SJSA1 (cell line): ENCODE results near the gene ARID5B. TPM values are rescaled to one million over a fixed set of nuclear protein-coding genes. Genes with fewer than 3 reads are reported as not detected.
"Not testable (repeated sequence)": the region's sequence is repeated elsewhere in the genome, so short reads cannot be mapped to it uniquely, and the experiment has no call there.

Experiments
- DNase-seq, 2 experiments: peaks; one replicate each; pipeline ENCODE4 v3.0.0-alpha.2; 2015 to 2020; ENCODE audit warnings: low spot score in 2 of 2, low read depth in 1 of 2
- H3K27ac ChIP-seq: fragments of 250-450 bp; sonication (Bioruptor Pico); 2 replicates; pipeline ENCODE4 v1.5.1; 2020; ENCODE audit warnings: mild to moderate bottlenecking, moderate library complexity
- H3K27me3 ChIP-seq: fragments of 250-450 bp; sonication (Bioruptor Pico); replicated peaks from 2 replicates; pipeline ENCODE4 v1.5.1; 2020; ENCODE audit warnings: mild to moderate bottlenecking, moderate library complexity
- H3K36me3 ChIP-seq: fragments of 250-450 bp; sonication (Bioruptor Pico); 2 replicates; pipeline ENCODE4 v1.5.1; 2020; ENCODE audit warnings: mild to moderate bottlenecking
- H3K4me1 ChIP-seq: fragments of 250-450 bp; sonication (Bioruptor Pico); replicated peaks from 2 replicates; pipeline ENCODE4 v1.6.1; 2021; ENCODE audit warnings: mild to moderate bottlenecking
- H3K4me3 ChIP-seq: fragments of 250-450 bp; sonication (Bioruptor Pico); 2 replicates; pipeline ENCODE4 v1.5.1; 2020; ENCODE audit warnings: mild to moderate bottlenecking
- H3K9me3 ChIP-seq: fragments of 250-450 bp; sonication (Bioruptor Pico); replicated peaks from 2 replicates; pipeline ENCODE4 v1.5.1; 2020; ENCODE audit warnings: mild to moderate bottlenecking
- total RNA-seq: library from RNA; depleted of rRNA; stranded (reverse); fragments of >200 nt; shearing (Covaris generic); gene quantifications from 2 replicates; pipeline ENCODE4 v1.2.3, GENCODE V29; 2014

The ARID5B gene
- total RNA-seq, 1 experiment from 2014 or later = 34.0 TPM

DNA sequence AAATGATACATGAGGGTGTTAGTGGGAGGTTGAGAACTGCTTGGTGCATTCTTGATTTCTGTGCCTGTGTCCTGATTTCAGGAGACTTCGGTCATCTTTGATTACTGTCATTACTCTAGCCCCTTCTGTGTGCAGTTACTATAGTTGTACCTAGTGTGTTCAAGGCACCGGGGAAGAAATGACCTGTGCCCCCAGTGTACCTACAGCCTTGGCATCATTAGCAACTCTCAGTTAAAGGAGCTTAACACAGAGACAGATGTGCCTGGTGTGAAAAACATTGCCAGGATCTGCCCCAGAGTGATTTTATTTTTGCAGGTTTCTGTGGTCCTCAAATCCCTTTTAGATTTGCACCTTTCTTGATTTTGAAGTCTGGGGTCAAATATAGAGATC lies 62.2 kb downstream of the ARID5B start:
- H3K27me3 ChIP-seq = no peaks in the 10 kb centered on the region
- no peak for DNase-seq
- peaks cover 22% of the 10 kb centered on the region for H3K4me1 ChIP-seq
- H3K4me3 ChIP-seq = no peak overlapping the region
- no peaks in the 10 kb centered on the region for H3K9me3 ChIP-seq
- H3K27ac ChIP-seq = no peak overlapping the region
- peaks cover 21% of the 10 kb centered on the region for H3K36me3 ChIP-seq

DNA sequence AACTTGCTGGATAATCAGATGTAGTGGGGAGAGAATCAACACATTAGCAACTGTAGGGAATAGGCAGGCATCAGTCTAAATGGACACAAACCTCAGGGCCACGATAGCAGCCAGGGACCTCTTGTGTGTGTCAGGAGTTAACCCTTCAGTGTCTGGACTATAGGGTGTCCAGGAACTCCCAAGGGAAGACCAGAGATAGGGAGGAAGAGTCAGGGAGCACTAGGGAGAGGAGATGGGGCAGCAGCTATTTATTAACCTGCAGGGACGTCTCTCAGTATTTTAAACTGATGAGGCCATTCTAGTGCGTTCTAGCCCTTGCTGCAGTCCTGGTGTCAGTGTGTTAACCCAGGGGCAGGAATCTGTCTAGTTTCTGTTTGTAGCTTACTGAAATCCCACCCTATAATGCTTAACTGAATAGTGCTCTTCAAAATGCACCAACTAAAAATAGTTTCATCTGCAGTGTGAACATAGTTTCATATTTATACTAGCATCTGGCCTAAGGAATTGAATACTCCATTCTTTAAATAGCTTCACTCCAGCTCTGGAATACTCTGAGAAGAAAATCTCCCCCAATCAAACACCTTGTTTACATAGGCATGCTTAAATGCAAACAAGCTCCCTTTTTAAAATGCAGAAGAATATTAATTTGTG lies 62.7 kb downstream of the ARID5B start:
- H3K36me3 ChIP-seq = peaks cover 21% of the 10 kb centered on the region
- H3K4me3 ChIP-seq = no peak overlapping the region
- no peaks in the 10 kb centered on the region for H3K27me3 ChIP-seq
- no peak overlapping the region for H3K27ac ChIP-seq
- DNase-seq = peak in 1 of 2 experiments; percentile 17
- peaks cover 27% of the 10 kb centered on the region for H3K4me1 ChIP-seq
- no peaks in the 10 kb centered on the region for H3K9me3 ChIP-seq

GRCh38 chr10:61964949-61965702 lies 63.6 kb downstream of the ARID5B start:
- Histone ChIP-seq H3K36me3 (peaks cover 24% of the 10 kb centered on the region), H3K27ac (no peak overlapping the region), H3K4me1 (peaks cover 37% of the 10 kb centered on the region), H3K27me3 (no peaks in the 10 kb centered on the region), H3K9me3 (no peaks in the 10 kb centered on the region), H3K4me3 (no peak overlapping the region)
- DNase-seq = no peak

DNA sequence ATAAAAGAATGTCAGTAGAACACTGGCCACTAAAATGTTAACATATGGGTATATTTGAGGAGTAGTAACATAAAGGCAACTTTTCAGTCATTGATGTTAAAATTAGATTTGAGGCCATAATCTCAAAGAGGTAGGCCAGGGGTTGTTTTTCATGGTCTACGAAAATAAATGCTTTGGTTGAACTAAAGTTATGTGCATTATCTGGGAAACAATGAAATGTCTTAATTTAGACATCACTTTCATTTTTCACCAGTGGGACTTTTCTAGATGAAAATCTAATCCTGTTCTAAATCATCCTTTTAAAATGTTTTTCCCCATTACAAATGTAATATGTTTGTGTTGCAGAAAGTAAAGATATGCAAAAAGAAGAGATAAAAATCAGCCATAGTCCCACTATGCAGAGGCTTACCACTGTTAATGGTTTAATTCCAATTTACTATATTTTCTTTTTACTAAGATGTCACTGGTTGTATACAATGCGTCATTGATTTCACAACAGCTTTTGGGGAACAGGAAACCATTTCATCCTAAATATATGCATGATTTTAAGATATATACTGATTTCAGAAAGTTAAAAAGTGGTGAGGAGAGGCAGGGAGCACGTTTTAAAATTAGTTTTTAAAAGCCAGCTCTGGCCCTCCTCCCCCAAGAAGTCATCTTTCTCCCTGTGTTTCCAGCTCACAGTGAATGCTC lies 64.3 kb downstream of the ARID5B start:
- Histone ChIP-seq H3K9me3 (no peaks in the 10 kb centered on the region), H3K4me1 (peaks cover 44% of the 10 kb centered on the region), H3K27me3 (no peaks in the 10 kb centered on the region), H3K36me3 (peaks cover 27% of the 10 kb centered on the region), H3K27ac (no peak overlapping the region), H3K4me3 (no peak overlapping the region)
- DNase-seq = no peak

- Histone ChIP-seq H3K9me3 (no peaks in the 10 kb centered on the region), H3K4me3 (no peak overlapping the region), H3K4me1 (peaks cover 51% of the 10 kb centered on the region), H3K36me3 (peaks cover 19% of the 10 kb centered on the region), H3K27me3 (no peaks in the 10 kb centered on the region), H3K27ac (no peak overlapping the region)
- DNase-seq = no peak
Observed at GRCh38 chr10:61967298-61967697, 65.8 kb downstream of the ARID5B start.

GRCh38 chr10:61970182-61971002 lies 68.9 kb downstream of the ARID5B start:
- DNase-seq = peak in 1 of 2 experiments; percentile 62
- peak overlapping the region; percentile 84 for H3K27ac ChIP-seq

DNA sequence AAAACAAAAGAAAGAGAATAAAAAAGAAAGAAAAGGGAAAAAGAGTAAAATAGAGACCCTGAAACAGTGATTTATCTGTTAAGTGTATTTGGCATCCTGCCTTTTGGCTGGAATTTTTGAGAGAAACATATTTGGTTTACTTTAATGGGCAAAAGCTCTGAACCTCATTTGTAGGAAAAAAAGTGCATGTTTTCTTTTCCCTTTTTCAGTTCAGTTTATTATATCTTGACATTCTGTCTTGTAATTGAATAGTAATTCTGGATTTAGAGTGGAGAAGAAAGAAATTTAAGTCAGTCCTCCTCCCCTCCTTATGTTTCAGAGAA lies 69.5 kb downstream of the ARID5B start:
- DNase-seq = no peak
- Histone ChIP-seq H3K36me3 (peaks cover 17% of the 10 kb centered on the region), H3K4me3 (no peak overlapping the region), H3K9me3 (no peaks in the 10 kb centered on the region), H3K4me1 (peaks cover 59% of the 10 kb centered on the region), H3K27me3 (no peaks in the 10 kb centered on the region), H3K27ac (peak overlapping the region; percentile 84)

More at GRCh38 chr10:61970182-61971002, 68.9 kb downstream of the ARID5B start:
- Histone ChIP-seq H3K27me3 (no peaks in the 10 kb centered on the region), H3K4me3 (no peak overlapping the region), H3K4me1 (peaks cover 59% of the 10 kb centered on the region), H3K36me3 (peaks cover 15% of the 10 kb centered on the region), H3K9me3 (no peaks in the 10 kb centered on the region)

DNA sequence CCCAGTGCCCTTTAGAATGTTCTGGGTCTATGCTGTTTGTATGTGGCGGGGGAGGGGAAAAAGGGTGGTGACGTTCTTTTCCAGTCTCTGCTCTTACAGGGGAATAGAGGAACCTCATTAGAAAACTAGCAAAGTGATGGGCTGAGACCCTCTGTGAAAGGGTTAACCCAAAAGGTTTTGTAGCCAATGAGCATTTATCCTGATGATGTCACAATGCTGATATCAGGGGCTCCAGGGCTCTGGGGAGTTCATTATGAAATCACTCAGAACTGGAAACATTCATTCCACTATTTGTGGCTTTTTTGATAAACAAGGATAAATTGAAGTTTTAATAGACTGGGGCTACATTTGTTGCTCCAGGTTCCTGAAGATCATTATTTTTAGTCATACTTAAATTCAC lies 71.7 kb downstream of the ARID5B start:
- Histone ChIP-seq H3K4me3 (no peak overlapping the region), H3K27ac (no peak overlapping the region), H3K4me1 (peaks cover 58% of the 10 kb centered on the region), H3K9me3 (no peaks in the 10 kb centered on the region), H3K27me3 (no peaks in the 10 kb centered on the region), H3K36me3 (peaks cover 18% of the 10 kb centered on the region)
- no peak for DNase-seq

- Histone ChIP-seq H3K4me3 (no peak overlapping the region), H3K36me3 (peaks cover 15% of the 10 kb centered on the region), H3K9me3 (no peaks in the 10 kb centered on the region), H3K27ac (0 out of 2 replicates have a peak overlapping the region, but pooled peaks have one; percentile 4), H3K27me3 (no peaks in the 10 kb centered on the region), H3K4me1 (peaks cover 51% of the 10 kb centered on the region)
- DNase-seq = no peak
Observed at GRCh38 chr10:61973906-61974305, 72.4 kb downstream of the ARID5B start.

DNA sequence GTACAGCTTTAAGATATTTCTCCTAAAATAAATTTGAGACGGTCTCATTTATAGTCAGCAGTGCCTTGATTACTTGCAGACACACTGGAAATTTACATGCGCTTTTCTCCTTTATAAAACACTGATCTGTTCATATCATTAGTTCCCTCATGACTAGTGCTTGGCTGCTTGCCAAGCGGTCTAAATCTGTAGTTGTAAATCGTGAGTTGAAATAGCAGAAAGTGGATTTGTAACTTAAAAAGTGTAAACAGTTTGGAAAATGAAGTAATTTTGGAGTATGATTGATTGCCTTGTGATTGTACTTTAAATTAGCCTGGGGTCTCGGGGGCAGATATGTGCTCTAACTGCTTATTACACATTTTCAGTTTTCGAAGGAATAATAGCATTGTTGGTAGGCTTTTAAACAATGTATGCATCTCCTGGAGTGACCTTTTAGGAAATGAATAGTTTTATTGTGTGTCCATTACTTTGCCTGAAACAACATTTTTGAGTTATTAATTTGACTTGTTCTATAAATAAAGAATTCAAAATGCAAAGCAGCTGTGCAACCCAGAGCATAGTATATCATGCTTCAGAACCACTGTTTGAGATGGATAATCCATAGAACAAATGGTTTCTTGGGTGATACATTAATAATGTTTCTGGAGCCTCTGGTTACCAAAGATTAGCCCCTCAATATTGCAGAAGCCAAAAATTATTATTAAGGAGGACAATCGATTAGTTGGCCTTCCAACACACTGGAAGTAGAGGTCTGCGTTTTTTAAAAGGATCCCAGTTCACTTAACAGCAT lies 73.3 kb downstream of the ARID5B start:
- Histone ChIP-seq H3K36me3 (peaks cover 9% of the 10 kb centered on the region), H3K9me3 (no peaks in the 10 kb centered on the region), H3K4me3 (no peak overlapping the region), H3K27ac (0 out of 2 replicates have a peak overlapping the region, but pooled peaks have one; percentile 4), H3K27me3 (no peaks in the 10 kb centered on the region), H3K4me1 (peaks cover 42% of the 10 kb centered on the region)
- DNase-seq = peak in 1 of 2 experiments; percentile 38

GRCh38 chr10:61975391-61975932 lies 74.0 kb downstream of the ARID5B start:
- no peak overlapping the region for H3K4me3 ChIP-seq
- no peaks in the 10 kb centered on the region for H3K9me3 ChIP-seq
- H3K4me1 ChIP-seq = peaks cover 39% of the 10 kb centered on the region
- no peaks in the 10 kb centered on the region for H3K27me3 ChIP-seq
- H3K36me3 ChIP-seq = peaks cover 5% of the 10 kb centered on the region; the same call in 1 of the 2 replicates
- H3K27ac ChIP-seq = no peak overlapping the region
- DNase-seq = peak in 1 of 2 experiments; percentile 48

DNA sequence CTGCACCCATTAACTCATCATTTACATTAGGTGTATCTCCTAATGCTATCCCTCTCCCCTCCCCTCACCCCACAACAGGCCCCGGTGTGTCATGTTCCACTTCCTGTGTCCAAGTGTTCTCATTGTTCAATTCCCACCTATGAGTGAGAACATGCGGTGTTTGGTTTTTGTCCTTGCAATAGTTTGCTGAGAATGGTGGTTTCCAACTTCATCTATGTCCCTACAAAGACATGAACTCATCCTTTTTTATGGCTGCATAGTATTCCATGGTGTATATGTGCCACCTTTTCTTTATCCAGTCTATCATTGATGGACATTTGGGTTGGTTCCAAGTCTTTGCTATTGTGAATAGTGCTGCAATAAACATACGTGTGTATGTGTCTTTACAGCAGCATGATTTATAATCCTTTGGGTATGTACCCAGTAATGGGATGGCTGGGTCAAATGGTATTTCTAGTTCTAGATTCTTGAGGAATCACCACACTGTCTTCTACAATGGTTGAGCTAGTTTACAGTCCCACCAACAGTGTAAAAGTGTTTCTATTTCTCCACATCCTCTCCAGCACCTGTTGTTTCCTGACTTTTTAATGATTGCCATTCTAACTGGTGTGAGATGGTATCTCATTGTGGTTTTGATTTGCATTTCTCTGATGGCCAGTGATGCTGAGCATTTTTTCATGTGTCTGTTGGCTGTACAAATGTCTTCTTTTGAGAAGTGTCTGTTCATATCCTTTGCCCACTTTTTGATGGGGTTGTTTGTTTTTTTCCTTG lies 75.6 kb downstream of the ARID5B start:
- not testable (repeated sequence) for H3K27ac ChIP-seq, H3K27me3 ChIP-seq, H3K9me3 ChIP-seq, H3K4me3 ChIP-seq, H3K36me3 ChIP-seq, DNase-seq
- H3K4me1 ChIP-seq = peaks cover 37% of the 10 kb centered on the region
